ENCODE measurements around the gene URI1. TPM values are rescaled to one million over a fixed set of nuclear protein-coding genes. Genes with fewer than 3 reads are reported as not detected.

The URI1 gene
- total and polyA plus RNA-seq, 2 experiments from 2014 or later = 16.2 to 58.1 TPM

GRCh38 chr19:29934781-29935180 is 7.3 kb upstream of the URI1 start:
- TF ChIP-seq EZH2phosphoT487 (IDR thresholded peaks at IDR 0.05; ENCODE audit: insufficient read depth, low read depth) (no peak), EZH2 (IDR thresholded peaks at IDR 0.05; ENCODE audit: insufficient read depth, poor library complexity, severe bottlenecking) (no peak)
- no peaks in the 10 kb centered on the region for H3K4me1 ChIP-seq (ENCODE audit: insufficient read depth)
- H3K27me3 ChIP-seq (replicated peaks; ENCODE audit: insufficient read depth) = no peaks in the 10 kb centered on the region
- no peaks in the 10 kb centered on the region for H3F3A ChIP-seq (ENCODE audit: insufficient read depth)
- H3K9ac ChIP-seq = no peak overlapping the region
- no peak for DNase-seq
- H3K27ac ChIP-seq = no peak overlapping the region
- WGBS, 2 experiments (ENCODE audit: low coverage in 1 of 2, low lambda C conversion rate in 2 of 2, missing lambda C conversion rate in 2 of 2) = 26 to 55% methylated on average over 1 of the region's 1 CpG
- H3K9me2 ChIP-seq (ENCODE audit: insufficient read depth) = no peaks in the 10 kb centered on the region
- no peak overlapping the region for H3K4me3 ChIP-seq
- in situ Hi-C loops (cut with MboI) = no loop called here
- H3K36me3 ChIP-seq (ENCODE audit: low read depth) = no peaks in the 10 kb centered on the region
- H3K4me2 ChIP-seq (ENCODE audit: unreplicated experiment) = no peak overlapping the region
- no peaks in the 10 kb centered on the region for H4K20me1 ChIP-seq (ENCODE audit: insufficient read depth)
- H3K9me3 ChIP-seq (ENCODE audit: low read depth) = no peaks in the 10 kb centered on the region
- no peaks in the 10 kb centered on the region for H3K79me2 ChIP-seq (ENCODE audit: insufficient read depth)
- no peak overlapping the region for H2AFZ ChIP-seq

- Histone ChIP-seq H3K27me3 (replicated peaks; ENCODE audit: insufficient read depth) (no peaks in the 10 kb centered on the region), H3K9me2 (ENCODE audit: insufficient read depth) (no peaks in the 10 kb centered on the region), H3K79me2 (ENCODE audit: insufficient read depth) (no peaks in the 10 kb centered on the region), H3K9me3 (ENCODE audit: low read depth) (no peaks in the 10 kb centered on the region), H3K27ac (no peak overlapping the region), H3K4me3 (no peak overlapping the region), H3K36me3 (ENCODE audit: low read depth) (no peaks in the 10 kb centered on the region), H2AFZ (no peak overlapping the region), H3F3A (ENCODE audit: insufficient read depth) (no peaks in the 10 kb centered on the region), H3K9ac (no peak overlapping the region), H3K4me2 (ENCODE audit: unreplicated experiment) (no peak overlapping the region), H3K4me1 (ENCODE audit: insufficient read depth) (no peaks in the 10 kb centered on the region), H4K20me1 (ENCODE audit: insufficient read depth) (no peaks in the 10 kb centered on the region)
- TF ChIP-seq EZH2 (IDR thresholded peaks at IDR 0.05; ENCODE audit: insufficient read depth, poor library complexity, severe bottlenecking) = no peak
- no peak for TF ChIP-seq EZH2phosphoT487 (IDR thresholded peaks at IDR 0.05; ENCODE audit: insufficient read depth, low read depth)
- WGBS, 2 experiments (ENCODE audit: low coverage in 1 of 2, low lambda C conversion rate in 2 of 2, missing lambda C conversion rate in 2 of 2) = 65 to 67% methylated on average over 3 of the region's 3 CpGs
- in situ Hi-C loops (cut with MboI) = no loop called here
- DNase-seq = no peak
These were observed 5.6 kb upstream of the URI1 start for GRCh38 chr19:29936409-29936808.

- H3K4me1 ChIP-seq (ENCODE audit: insufficient read depth) = peaks cover 11% of the 10 kb centered on the region; the same call in 1 of the 2 replicates
- WGBS, 2 experiments (ENCODE audit: low coverage in 1 of 2, low lambda C conversion rate in 2 of 2, missing lambda C conversion rate in 2 of 2) = 88 to 92% methylated on average over 1 of the region's 1 CpG
- no peaks in the 10 kb centered on the region for H3K9me2 ChIP-seq (ENCODE audit: insufficient read depth)
- no peak overlapping the region for H3K4me3 ChIP-seq
- peaks cover 12% of the 10 kb centered on the region; the same call in 1 of the 2 replicates for H3F3A ChIP-seq (ENCODE audit: insufficient read depth)
- H2AFZ ChIP-seq = no peak overlapping the region
- no peaks in the 10 kb centered on the region for H3K36me3 ChIP-seq (ENCODE audit: low read depth)
- in situ Hi-C loops (cut with MboI) = no loop called here
- H3K9me3 ChIP-seq (ENCODE audit: low read depth) = no peaks in the 10 kb centered on the region
- no peak overlapping the region for H3K27ac ChIP-seq
- no peak overlapping the region for H3K9ac ChIP-seq
- peaks cover 21% of the 10 kb centered on the region for H3K79me2 ChIP-seq (ENCODE audit: insufficient read depth)
- H4K20me1 ChIP-seq (ENCODE audit: insufficient read depth) = no peaks in the 10 kb centered on the region
- no peak for TF ChIP-seq EZH2phosphoT487 (IDR thresholded peaks at IDR 0.05; ENCODE audit: insufficient read depth, low read depth)
- TF ChIP-seq EZH2 (IDR thresholded peaks at IDR 0.05; ENCODE audit: insufficient read depth, poor library complexity, severe bottlenecking) = no peak
- H3K4me2 ChIP-seq (ENCODE audit: unreplicated experiment) = no peak overlapping the region
- H3K27me3 ChIP-seq (replicated peaks; ENCODE audit: insufficient read depth) = no peaks in the 10 kb centered on the region
- no peak for DNase-seq
These were observed 2.4 kb upstream of the URI1 start for GRCh38 chr19:29939628-29940027.

- H3K4me1 ChIP-seq (ENCODE audit: insufficient read depth) = peaks cover 25% of the 10 kb centered on the region
- H3F3A ChIP-seq (ENCODE audit: insufficient read depth) = peaks cover 23% of the 10 kb centered on the region; the same call in 1 of the 2 replicates
- no peak for TF ChIP-seq EZH2 (IDR thresholded peaks at IDR 0.05; ENCODE audit: insufficient read depth, poor library complexity, severe bottlenecking)
- no peak for TF ChIP-seq EZH2phosphoT487 (IDR thresholded peaks at IDR 0.05; ENCODE audit: insufficient read depth, low read depth)
- H3K27ac ChIP-seq = no peak overlapping the region
- H2AFZ ChIP-seq = peak overlapping the region; percentile 93
- peaks cover 36% of the 10 kb centered on the region for H3K79me2 ChIP-seq (ENCODE audit: insufficient read depth)
- WGBS, 2 experiments (ENCODE audit: low coverage in 1 of 2, low lambda C conversion rate in 2 of 2, missing lambda C conversion rate in 2 of 2) = 90 to 96% methylated on average over 9 of the region's 9 CpGs
- H4K20me1 ChIP-seq (ENCODE audit: insufficient read depth) = no peaks in the 10 kb centered on the region
- peak overlapping the region; percentile 96; the same call in 1 of the 2 replicates for H3K4me3 ChIP-seq
- no peaks in the 10 kb centered on the region for H3K27me3 ChIP-seq (replicated peaks; ENCODE audit: insufficient read depth)
- H3K36me3 ChIP-seq (ENCODE audit: low read depth) = no peaks in the 10 kb centered on the region
- H3K9ac ChIP-seq = no peak overlapping the region
- peak overlapping the region; percentile 85 for H3K4me2 ChIP-seq (ENCODE audit: unreplicated experiment)
- no peaks in the 10 kb centered on the region for H3K9me2 ChIP-seq (ENCODE audit: insufficient read depth)
- no peak for DNase-seq
- in situ Hi-C loops (cut with MboI) = no loop called here
- no peaks in the 10 kb centered on the region for H3K9me3 ChIP-seq (ENCODE audit: low read depth)
These were observed 961 bp upstream of the URI1 start for GRCh38 chr19:29940971-29941585.

Data from GM23248 (cell line).